AG04449 (cell line): ENCODE data around the gene TBC1D14.
A peak's percentile ranks its signal among the peaks of the same experiment; 100 is the strongest.

Source experiments
- CTCF ChIA-PET: fragments of 350-600 bp; formaldehyde crosslinking; extraction: SDS; loops from one replicate; lab custom pipeline; 2021; ENCODE audit warnings: antibody characterized with exemption; lab: Yijun Ruan, JAX
- POLR2A ChIA-PET: fragments of 400-600, 350-600 bp; formaldehyde crosslinking; extraction: SDS; loops from one replicate; lab custom pipeline; 2020; ENCODE audit warnings: antibody characterized with exemption, inconsistent platforms; lab: Yijun Ruan, JAX
- DNase-seq: peaks from one replicate; pipeline ENCODE4 v3.0.0-alpha.2; 2010; ENCODE audit warnings: low read depth, low spot score
- H3K4me3 ChIP-seq: 2 replicates; pipeline ENCODE4 v1.5.1; 2011; ENCODE audit warnings: low read depth, mild to moderate bottlenecking, control low read depth, low read length
- CTCF ChIP-seq: IDR thresholded peaks from one replicate; pipeline ENCODE4 v1.5.1; 2011; ENCODE audit warnings: mild to moderate bottlenecking, moderate library complexity, low read length, control low read depth, inconsistent platforms; ENCODE audit not compliant: insufficient read depth; ENCODE audit errors: missing control alignments

The TBC1D14 gene

GRCh38 chr4:7003176-7003878 is 93.7 kb downstream of the TBC1D14 start:
- CTCF ChIA-PET = interaction anchor here (1.7 kb wide), 1 partner anchor 95 kb away, joined by 4 read pairs; no protein-coding TSS in a partner anchor

GRCh38 chr4:7003879-7004240 is 94.2 kb downstream of the TBC1D14 start:
- no peak overlapping the region for H3K4me3 ChIP-seq
- ChIA-PET POLR2A (interaction anchor here (0.6 kb wide), 1 partner anchor 60 kb away, joined by 4 read pairs; no protein-coding TSS in a partner anchor), CTCF (interaction anchor here (1.0 to 2.5 kb wide), 3 partner anchors 39 to 95 kb away, joined by 4 to 12 read pairs (median 4); partner anchors contain the start of gene TADA2B)
- TF ChIP-seq CTCF = no peak
- no peak for DNase-seq

More at GRCh38 chr4:7003176-7003878, 93.7 kb downstream of the TBC1D14 start:
- POLR2A ChIA-PET = no interaction called here
- TF ChIP-seq CTCF = no peak
- H3K4me3 ChIP-seq = no peak overlapping the region
- DNase-seq = no peak

- peak; percentile 45 for DNase-seq
- no peak overlapping the region for H3K4me3 ChIP-seq
- ChIA-PET CTCF (interaction anchor here (1.0 to 2.5 kb wide), 3 partner anchors 39 to 96 kb away, joined by 4 to 12 read pairs (median 4); partner anchors contain the start of gene TADA2B), POLR2A (interaction anchor here (0.6 kb wide), 1 partner anchor 59 kb away, joined by 4 read pairs; no protein-coding TSS in a partner anchor)
- TF ChIP-seq CTCF = no peak
Observed at GRCh38 chr4:7004331-7004730, 94.7 kb downstream of the TBC1D14 start.

GRCh38 chr4:7005571-7005970 is 95.9 kb downstream of the TBC1D14 start:
- ChIA-PET POLR2A (no interaction called here), CTCF (interaction anchor here (2.5 kb wide), 1 partner anchor 65 kb away, joined by 12 read pairs; no protein-coding TSS in a partner anchor)
- no peak for TF ChIP-seq CTCF
- no peak for DNase-seq
- H3K4me3 ChIP-seq = no peak overlapping the region

GRCh38 chr4:7006411-7006810 is 96.8 kb downstream of the TBC1D14 start:
- ChIA-PET CTCF (no interaction called here), POLR2A (interaction anchor here (1.0 kb wide), 1 partner anchor 19 kb away, joined by 3 read pairs; no protein-coding TSS in a partner anchor)
- H3K4me3 ChIP-seq = no peak overlapping the region
- DNase-seq = no peak
- TF ChIP-seq CTCF = no peak
